Neural cell (in vitro differentiated cells): ENCODE results near the gene FBXO5. TPM values are rescaled to one million over a fixed set of nuclear protein-coding genes. Genes with fewer than 3 reads are reported as not detected.

ENCODE experiments used
- H2AFZ ChIP-seq: fragments of 200-600, 300-800 bp; sonication (generic), shearing (Covaris generic); 2 replicates; pipeline ENCODE4 v1.6.0; 2014; ENCODE audit warnings: low read depth, mild to moderate bottlenecking, antibody characterized with exemption, low read length, moderate library complexity
- H3F3A ChIP-seq: fragments of 200-600 bp; shearing (Covaris generic); 2 replicates; pipeline ENCODE4 v1.6.1; 2016; ENCODE audit warnings: mild to moderate bottlenecking, moderate library complexity, mixed read lengths, antibody characterized with exemption, low read length; ENCODE audit not compliant: insufficient read depth, poor library complexity, severe bottlenecking
- H3K27ac ChIP-seq: fragments of 200-600, 300-800 bp; sonication (generic), shearing (Covaris generic); 2 replicates; pipeline ENCODE4 v1.5.1; 2014; ENCODE audit warnings: mild to moderate bottlenecking, low read length, moderate library complexity
- H3K27me3 ChIP-seq: fragments of 300-800, 200-600 bp; sonication (generic), shearing (Covaris generic); 2 replicates; pipeline ENCODE4 v1.6.0; 2014; ENCODE audit warnings: mild to moderate bottlenecking, low read depth, low read length, moderate library complexity; ENCODE audit not compliant: insufficient read depth
- H3K36me3 ChIP-seq: fragments of 300-800, 200-600 bp; sonication (generic), shearing (Covaris generic); 2 replicates; pipeline ENCODE4 v1.5.1; 2014; ENCODE audit warnings: mild to moderate bottlenecking, antibody characterized with exemption, low read length, moderate library complexity; ENCODE audit not compliant: insufficient read depth
- H3K4me2 ChIP-seq: fragments of 300-800, 200-600 bp; sonication (generic), shearing (Covaris generic); 2 replicates; pipeline ENCODE4 v1.6.0; 2014; ENCODE audit warnings: mild to moderate bottlenecking, low read length
- H3K4me3 ChIP-seq: fragments of 300-800, 200-600 bp; sonication (generic), shearing (Covaris generic); 2 replicates; pipeline ENCODE4 v1.5.1; 2014; ENCODE audit warnings: mild to moderate bottlenecking, low read length, moderate library complexity
- H3K79me2 ChIP-seq: fragments of 200-600 bp; shearing (Covaris generic); replicated peaks from 2 replicates; pipeline ENCODE4 v1.6.0; 2014; ENCODE audit warnings: mild to moderate bottlenecking, low read length, moderate library complexity; ENCODE audit not compliant: insufficient read depth
- H3K9ac ChIP-seq: fragments of 300-800, 200-600 bp; sonication (generic), shearing (Covaris generic); 2 replicates; pipeline ENCODE4 v1.6.1; 2016; ENCODE audit warnings: mild to moderate bottlenecking, low read length, mixed read lengths
- H3K9me2 ChIP-seq: fragments of 200-600 bp; shearing (Covaris generic); 2 replicates; pipeline ENCODE4 v1.6.1; 2016; ENCODE audit warnings: mild to moderate bottlenecking, low read length, mixed read lengths; ENCODE audit not compliant: insufficient read depth
- H3K9me3 ChIP-seq: fragments of 200-600, 300-800 bp; sonication (generic), shearing (Covaris generic); 2 replicates; pipeline ENCODE4 v1.6.1; 2016; ENCODE audit warnings: mild to moderate bottlenecking, mixed run types, low read length, moderate library complexity, mixed read lengths
- H4K20me1 ChIP-seq: fragments of 200-600 bp; shearing (Covaris generic); 2 replicates; pipeline ENCODE4 v1.6.1; 2016; ENCODE audit warnings: mild to moderate bottlenecking, mixed run types; ENCODE audit not compliant: insufficient read depth
- CTCF ChIP-seq: fragments of 450-650 bp; IDR thresholded peaks from 2 replicates; pipeline ENCODE4 v1.5.1; 2014; ENCODE audit warnings: antibody characterized with exemption, mild to moderate bottlenecking, moderate library complexity; ENCODE audit not compliant: poor library complexity, severe bottlenecking
- EP300 ChIP-seq: fragments of 450-650 bp; conservative IDR thresholded peaks from 2 replicates; pipeline ENCODE4 v1.6.1; 2014; ENCODE audit warnings: antibody characterized with exemption, mild to moderate bottlenecking, moderate library complexity; ENCODE audit not compliant: poor library complexity, severe bottlenecking
- EZH2 ChIP-seq: fragments of 200-600, 300-800 bp; shearing (Covaris generic), sonication (generic); IDR thresholded peaks from 2 replicates; pipeline ENCODE4 v1.6.1; 2014; ENCODE audit warnings: antibody characterized with exemption, low read length, borderline replicate concordance, mild to moderate bottlenecking; ENCODE audit not compliant: insufficient read depth, poor library complexity, severe bottlenecking
- MXI1 ChIP-seq: fragments of 450-650 bp; conservative IDR thresholded peaks from 2 replicates; pipeline ENCODE4 v1.6.1; 2014; ENCODE audit warnings: antibody characterized with exemption, mild to moderate bottlenecking; ENCODE audit not compliant: poor library complexity, severe bottlenecking
- POLR2AphosphoS5 ChIP-seq: IDR thresholded peaks from 2 replicates; pipeline ENCODE4 v1.6.1; 2012
- RAD21 ChIP-seq: fragments of 450-650 bp; conservative IDR thresholded peaks from 2 replicates; pipeline ENCODE4 v1.6.1; 2014; ENCODE audit warnings: antibody characterized with exemption, mild to moderate bottlenecking, moderate library complexity
- REST ChIP-seq: IDR thresholded peaks from 2 replicates; pipeline ENCODE4 v1.6.1; 2012; ENCODE audit warnings: borderline replicate concordance
- SMC3 ChIP-seq: fragments of 450-650 bp; conservative IDR thresholded peaks from 2 replicates; pipeline ENCODE4 v1.6.1; 2014; ENCODE audit warnings: antibody characterized with exemption, mild to moderate bottlenecking, moderate library complexity; ENCODE audit not compliant: poor library complexity
- TAF1 ChIP-seq: IDR thresholded peaks from 2 replicates; pipeline ENCODE4 v1.6.1; 2012; ENCODE audit warnings: low read depth
- polyA plus RNA-seq: library from polyadenylated mRNA; depleted of rRNA; stranded (reverse); fragments of >200 nt; gene quantifications from 2 replicates; pipeline ENCODE4 v1.2.3, GENCODE V29; 2014

FBXO5 gene
- polyA plus RNA-seq, 1 donor from 2014 or later: 8.7 TPM

- H3K27me3 ChIP-seq: no peaks in the 10 kb centered on the region
These were observed 30.0 kb upstream of the FBXO5 start for GRCh38 chr6:153012856-153013255.

GRCh38 chr6:153003366-153003690 is 20.5 kb upstream of the FBXO5 start:
- H3K27me3 ChIP-seq: no peaks in the 10 kb centered on the region
- no peaks in the 10 kb centered on the region for H3K9me3 ChIP-seq
- H3K27ac ChIP-seq: peak overlapping the region; percentile 51
- peaks cover 6% of the 10 kb centered on the region for H3F3A ChIP-seq
- peaks cover 49% of the 10 kb centered on the region for H3K79me2 ChIP-seq
- no peaks in the 10 kb centered on the region for H3K36me3 ChIP-seq
- H4K20me1 ChIP-seq: no peaks in the 10 kb centered on the region
- peak overlapping the region; percentile 97 for H3K4me2 ChIP-seq
- H2AFZ ChIP-seq: peak overlapping the region; percentile 54
- TF ChIP-seq EP300 (no peak), RAD21 (no peak)
- H3K9me2 ChIP-seq: no peaks in the 10 kb centered on the region
- H3K9ac ChIP-seq: peak overlapping the region; percentile 70
- peak overlapping the region; percentile 84 for H3K4me3 ChIP-seq

More at GRCh38 chr6:153012856-153013255, 30.0 kb upstream of the FBXO5 start:
- no peaks in the 10 kb centered on the region for H3K9me3 ChIP-seq
- H3K27ac ChIP-seq: no peak overlapping the region
- H4K20me1 ChIP-seq: no peaks in the 10 kb centered on the region
- no peak overlapping the region for H2AFZ ChIP-seq
- no peak overlapping the region for H3K9ac ChIP-seq
- H3K36me3 ChIP-seq: no peaks in the 10 kb centered on the region
- no peak overlapping the region for H3K4me2 ChIP-seq
- H3F3A ChIP-seq: no peaks in the 10 kb centered on the region
- no peak for TF ChIP-seq MXI1
- no peak for TF ChIP-seq RAD21
- TF ChIP-seq SMC3: no peak
- no peak for TF ChIP-seq CTCF
- no peak for TF ChIP-seq TAF1
- TF ChIP-seq REST: no peak
- no peak for TF ChIP-seq POLR2AphosphoS5
- no peak for TF ChIP-seq EP300
- TF ChIP-seq EZH2: no peak
- no peaks in the 10 kb centered on the region for H3K79me2 ChIP-seq
- H3K9me2 ChIP-seq: no peaks in the 10 kb centered on the region
- H3K4me3 ChIP-seq: no peak overlapping the region
